Lower lobe of right lung (tissue), 2 donors: Measurements from ENCODE around the gene IL36RN. TPM values are rescaled to one million over a fixed set of nuclear protein-coding genes. Genes with fewer than 3 reads are reported as not detected.

ENCODE experiments used
- ATAC-seq, 2 donors: fragments of 200-7000 bp; cut with Tn5 transposase; one replicate each; pipeline ENCODE4 v1.9.1; 2020 to 2022; ENCODE audit warnings: mild to moderate bottlenecking in 2 of 2, moderate library complexity in 2 of 2
- DNase-seq: peaks from one replicate; pipeline ENCODE4 v3.0.0-alpha.2; 2020
- H3K27ac ChIP-seq: fragments of 200-600 bp; one replicate; pipeline ENCODE4 v1.8.0; 2022
- H3K27me3 ChIP-seq: fragments of 200-600 bp; one replicate; pipeline ENCODE4 v1.8.0; 2022; ENCODE audit warnings: low read depth
- H3K36me3 ChIP-seq: fragments of 200-600 bp; one replicate; pipeline ENCODE4 v1.8.0; 2022; ENCODE audit warnings: mild to moderate bottlenecking
- H3K4me1 ChIP-seq: fragments of 200-600 bp; one replicate; pipeline ENCODE4 v1.8.0; 2022
- H3K4me3 ChIP-seq: fragments of 200-600 bp; one replicate; pipeline ENCODE4 v1.8.0; 2022; ENCODE audit warnings: mild to moderate bottlenecking
- H3K9me3 ChIP-seq: fragments of 200-600 bp; one replicate; pipeline ENCODE4 v1.8.0; 2022
- CTCF ChIP-seq: fragments of 200-600 bp; IDR thresholded peaks from one replicate; pipeline ENCODE4 v1.8.0; 2022; ENCODE audit warnings: antibody characterized with exemption, mild to moderate bottlenecking
- intact Hi-C: fragments of 100-400 bp; cut with DNase I; formaldehyde crosslinking; loops from one replicate; pipeline ENCODE4 v1.11.0; 2022
- total RNA-seq: library from RNA; stranded (reverse); fragmentation: NEBNext Ultra II Directional; extraction: Animal tissue kit (Norgen Biotek cat#: 25700); gene quantifications from one replicate; pipeline ENCODE4 v1.2.1, GENCODE V29; 2021
- donor health status: DM: no; HTN: yes; CAD: no; lungs with severe emphysema.

Gene IL36RN
- total RNA-seq, 1 donor from 2014 or later, result not detected

GRCh38 chr2:113112441-113112840 lies 53.4 kb downstream of the IL36RN start:
- H3K27ac ChIP-seq, result no peak overlapping the region
- ATAC-seq, result no peak
- H3K4me3 ChIP-seq, result no peak overlapping the region
- intact Hi-C loops, result no loop called here
- TF ChIP-seq CTCF, result no peak
- H3K36me3 ChIP-seq, result no peaks in the 10 kb centered on the region
- H3K27me3 ChIP-seq, result no peaks in the 10 kb centered on the region
- H3K4me1 ChIP-seq, result peaks cover 9% of the 10 kb centered on the region
- DNase-seq, result no peak
- H3K9me3 ChIP-seq, result no peaks in the 10 kb centered on the region

GRCh38 chr2:113112871-113113270 lies 53.9 kb downstream of the IL36RN start:
- Histone ChIP-seq H3K27ac (no peak overlapping the region), H3K36me3 (no peaks in the 10 kb centered on the region), H3K4me1 (peaks cover 9% of the 10 kb centered on the region), H3K4me3 (no peak overlapping the region), H3K27me3 (no peaks in the 10 kb centered on the region), H3K9me3 (no peaks in the 10 kb centered on the region)
- TF ChIP-seq CTCF, result no peak
- ATAC-seq, result no peak
- no peak for DNase-seq
- intact Hi-C loops, result no loop called here

GRCh38 chr2:113113807-113114206 lies 54.8 kb downstream of the IL36RN start:
- no peak overlapping the region for H3K4me3 ChIP-seq
- ATAC-seq, result no peak
- no peak for TF ChIP-seq CTCF
- intact Hi-C loops, result no loop called here
- H3K27me3 ChIP-seq, result no peaks in the 10 kb centered on the region
- no peaks in the 10 kb centered on the region for H3K9me3 ChIP-seq
- H3K27ac ChIP-seq, result no peak overlapping the region
- no peaks in the 10 kb centered on the region for H3K36me3 ChIP-seq
- H3K4me1 ChIP-seq, result peaks cover 9% of the 10 kb centered on the region
- no peak for DNase-seq

Other genes with a start within 250 kb of the IL36RN start
- gene IL1B, start 222.4 kb upstream of the IL36RN start, total RNA-seq, result 17.5 TPM
- not detected for gene IL37, start 148.0 kb upstream of the IL36RN start, total RNA-seq
- not detected for gene IL36G, start 81.2 kb upstream of the IL36RN start, total RNA-seq
- gene IL36A, start 53.7 kb upstream of the IL36RN start, total RNA-seq, result not detected
- gene IL36B, start 6.3 kb upstream of the IL36RN start, total RNA-seq, result not detected
- not detected for gene IL1F10, start 8.8 kb downstream of the IL36RN start, total RNA-seq
- gene IL1RN, start 68.4 kb downstream of the IL36RN start, total RNA-seq, result 20.1 TPM
- 43.2 TPM for gene PSD4, start 114.8 kb downstream of the IL36RN start, total RNA-seq
- gene PAX8, start 219.7 kb downstream of the IL36RN start, total RNA-seq, result 1.2 TPM